NCI-H187 (cell line): ENCODE measurements around the gene DNAJC15.
"Not testable (repeated sequence)": the region's sequence is repeated elsewhere in the genome, so short reads cannot be mapped to it uniquely, and the experiment has no call there.

Experiments
- DNase-seq, 2 experiments: peaks; one replicate each; lab custom pipeline; 2025; lab: John Stamatoyannopoulos, UW

The DNAJC15 gene

DNA sequence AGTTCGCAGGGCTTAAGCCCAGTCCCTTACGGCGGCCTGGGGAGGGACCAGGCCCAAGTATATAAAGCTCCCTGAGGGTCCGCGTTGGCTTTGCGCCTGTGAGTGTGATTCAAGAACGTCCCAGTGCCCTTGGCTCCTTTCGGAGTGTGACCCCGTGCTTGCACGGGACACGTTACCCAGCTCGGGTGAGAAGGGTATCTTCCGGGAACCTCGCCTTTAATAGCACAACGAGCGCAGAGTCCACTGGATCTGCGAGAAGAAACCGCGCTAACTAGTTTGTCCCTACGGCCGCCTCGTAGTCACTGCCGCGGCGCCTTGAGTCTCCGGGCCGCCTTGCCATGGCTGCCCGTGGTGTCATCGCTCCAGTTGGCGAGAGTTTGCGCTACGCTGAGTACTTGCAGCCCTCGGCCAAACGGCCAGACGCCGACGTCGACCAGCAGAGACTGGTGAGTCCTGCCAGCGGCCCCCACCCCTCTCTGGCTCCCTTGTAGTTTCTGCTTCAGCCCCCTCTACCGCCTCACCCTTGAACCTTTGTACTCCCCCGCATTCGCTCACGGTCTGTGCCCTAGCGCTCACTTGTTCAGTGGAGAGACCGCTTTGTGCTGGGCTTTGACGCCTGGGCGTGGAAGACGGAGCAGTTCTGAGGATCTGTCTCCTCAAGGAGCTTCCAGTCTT lies at the start of gene DNAJC15:
TSS of gene DNAJC15 (plus strand) at position 298 of the 675 bp plus-strand sequence. CDS start at position 339, 41 bp downstream.
- peak; percentile 7 to 41 for DNase-seq

DNA sequence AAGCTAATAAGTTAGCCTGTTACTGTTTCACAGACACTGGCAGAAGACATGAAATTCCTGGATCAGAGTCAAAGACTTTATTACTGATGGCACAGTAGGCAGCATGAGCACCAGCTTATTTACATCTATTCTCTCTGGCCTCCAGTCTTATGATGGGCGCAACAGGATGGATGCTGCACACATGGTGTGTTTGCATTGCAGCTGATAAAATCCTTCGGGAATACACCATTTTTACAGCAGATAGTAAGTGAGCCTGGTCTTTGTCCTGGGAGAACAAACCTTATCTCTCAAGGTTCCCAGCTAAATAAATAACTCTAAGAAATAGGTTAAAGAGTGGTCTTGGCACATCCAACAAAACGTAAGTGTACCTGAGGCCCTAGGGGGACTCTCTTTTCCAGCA lies 47.3 kb upstream of the DNAJC15 start:
- DNase-seq = no peak

DNA sequence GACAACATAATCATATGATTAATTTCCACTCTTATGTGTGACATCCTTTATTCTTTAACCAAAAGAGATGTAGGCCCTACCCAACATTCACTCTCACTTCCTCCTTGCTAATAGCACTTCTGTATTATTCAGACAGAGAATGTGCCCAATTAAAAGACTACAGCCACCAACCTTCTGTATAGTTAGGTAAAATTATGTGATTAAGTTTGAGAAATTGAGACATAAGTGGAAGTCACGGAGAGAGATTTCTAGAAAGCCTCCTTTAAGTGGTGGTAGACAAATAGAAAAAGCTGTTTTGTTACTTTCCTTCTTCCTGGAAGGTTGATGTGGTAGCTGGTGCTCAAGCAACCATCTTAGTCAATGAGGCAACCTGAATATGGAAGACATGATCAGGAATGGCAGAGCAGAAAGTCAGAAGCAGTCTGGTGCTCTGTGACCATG lies 46.1 kb upstream of the DNAJC15 start:
- DNase-seq = no peak

DNA sequence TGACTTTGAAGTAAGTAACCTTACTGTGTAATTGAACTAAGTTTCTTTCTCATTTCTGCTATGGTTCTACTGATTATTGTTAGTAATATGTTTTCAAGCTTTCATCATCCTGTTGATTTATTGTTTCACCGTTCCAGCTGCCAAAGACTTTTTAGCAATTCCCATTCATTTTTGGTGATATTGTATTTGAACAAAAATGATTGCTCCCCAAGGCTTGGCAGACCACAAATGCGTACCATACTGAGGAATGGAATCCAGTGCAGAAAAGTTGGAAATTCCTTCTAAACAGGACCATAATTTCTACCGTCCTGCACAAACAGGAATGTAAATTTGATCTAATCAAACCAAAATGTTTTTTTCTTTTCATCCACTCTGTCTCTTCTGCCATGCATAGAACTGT lies 42.1 kb upstream of the DNAJC15 start:
- no peak for DNase-seq

DNA sequence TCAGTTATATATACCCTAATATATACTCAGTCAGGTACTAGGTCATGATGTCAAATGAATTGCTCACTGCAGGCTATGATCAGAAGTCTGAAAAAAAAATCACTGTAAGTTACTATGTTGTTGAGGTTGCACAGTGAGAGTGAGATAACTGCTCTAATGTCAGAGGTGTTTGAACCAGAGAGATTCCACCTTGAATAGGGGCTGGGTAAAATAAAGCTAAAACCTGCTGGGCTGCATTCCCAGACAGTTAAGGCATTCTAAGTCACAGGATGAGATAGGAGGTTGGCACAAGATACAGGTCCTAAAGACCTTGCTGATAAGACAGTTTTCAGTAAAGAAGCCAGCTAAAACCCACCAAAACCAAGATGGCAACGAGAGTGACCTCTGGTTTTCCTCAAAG lies 41.5 kb upstream of the DNAJC15 start:
- no peak for DNase-seq

GRCh38 chr13:42984026-42984425 lies 39.4 kb upstream of the DNAJC15 start:
- no peak for DNase-seq

- no peak for DNase-seq
These were observed 38.7 kb upstream of the DNAJC15 start for GRCh38 chr13:42984691-42985090.

- DNase-seq = no peak
These were observed 37.8 kb upstream of the DNAJC15 start for GRCh38 chr13:42985312-42986175.

GRCh38 chr13:42986176-42986574 lies 37.2 kb upstream of the DNAJC15 start:
- no peak for DNase-seq

DNA sequence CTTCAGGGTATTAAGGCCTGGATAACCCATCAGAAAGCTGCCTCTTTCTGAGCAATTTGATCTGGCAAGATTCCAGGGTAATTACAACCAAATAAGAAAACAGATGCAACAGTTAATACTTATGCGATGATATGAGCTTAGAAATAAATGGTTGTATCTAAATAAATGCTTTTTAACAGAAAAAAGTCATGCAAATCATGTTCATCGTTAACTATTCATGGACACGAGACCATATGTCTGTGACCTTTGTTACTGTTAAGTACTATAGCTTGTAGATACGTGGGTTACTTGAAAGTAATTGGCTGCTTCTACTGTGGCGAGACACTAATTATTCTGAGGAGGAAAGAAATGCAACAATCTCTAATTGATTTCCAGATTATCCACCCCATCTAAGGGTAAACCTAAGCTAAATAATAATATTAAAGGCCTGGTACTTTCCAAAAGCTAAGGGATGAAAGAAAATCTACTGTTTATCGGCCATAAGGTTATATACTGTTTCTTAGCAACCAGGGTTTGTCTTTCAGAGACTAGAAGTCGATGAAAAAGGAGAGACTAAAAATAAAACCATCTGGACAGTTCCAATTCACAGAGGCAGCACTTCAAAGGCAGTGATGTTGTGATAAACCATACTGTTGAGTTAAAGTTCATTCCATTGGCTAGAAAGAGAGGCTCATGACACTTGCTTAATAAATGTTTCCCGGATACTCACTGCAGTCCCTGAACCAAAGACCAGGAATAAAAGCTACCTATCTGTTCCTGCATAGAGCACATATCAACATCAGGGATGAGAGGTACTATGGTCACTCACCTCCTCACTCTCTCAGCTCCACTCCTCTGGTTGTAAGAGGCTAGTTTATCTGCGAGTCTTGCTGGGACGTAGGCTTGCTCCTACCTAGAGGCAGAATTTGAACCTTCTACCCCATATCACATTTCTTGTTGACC lies 32.8 kb upstream of the DNAJC15 start:
- no peak for DNase-seq

GRCh38 chr13:42991233-42991897 lies 32.0 kb upstream of the DNAJC15 start:
- DNase-seq = not testable (repeated sequence)

DNA sequence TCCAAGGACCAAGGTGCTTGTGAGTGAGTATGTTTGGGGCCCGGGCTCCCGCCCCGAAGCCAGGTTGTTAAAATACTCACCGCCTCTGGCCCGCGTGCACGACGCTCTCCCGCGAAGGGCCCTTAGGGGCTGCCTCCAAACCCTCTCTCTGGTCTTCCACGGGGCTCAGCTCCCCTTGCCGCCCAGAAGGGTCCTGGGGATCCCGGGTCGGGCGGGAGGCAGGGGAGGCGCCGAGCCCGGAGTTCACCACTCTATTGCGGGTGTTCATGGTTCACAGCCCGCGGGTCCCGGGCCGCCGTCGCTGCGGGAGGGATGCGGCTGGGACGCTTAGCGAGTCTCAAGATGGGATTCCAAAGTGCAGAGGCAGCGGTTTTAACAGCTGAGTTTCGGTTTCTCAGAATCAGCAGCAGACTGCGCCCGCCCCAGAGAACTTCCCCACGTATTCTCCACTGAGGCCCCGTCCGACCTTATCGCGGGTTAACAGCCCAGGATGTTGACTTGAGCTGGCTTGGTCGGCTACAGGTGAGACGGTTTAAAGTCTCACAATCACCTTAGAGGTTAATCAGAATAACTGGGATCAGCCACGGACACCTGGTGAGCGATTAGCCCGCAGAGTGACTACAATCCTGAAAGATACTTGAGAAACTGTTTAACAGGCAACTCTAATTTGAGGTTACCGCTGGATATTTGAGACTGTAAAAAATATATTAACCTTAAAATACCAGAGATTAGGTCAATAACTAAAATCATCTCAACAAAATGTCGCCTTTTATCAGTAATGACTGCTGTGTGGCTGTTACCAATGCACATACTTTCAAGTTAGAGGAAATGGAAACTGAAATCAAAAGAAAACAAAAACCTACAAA lies 31.3 kb upstream of the DNAJC15 start, which contains the start of gene EPSTI1:
TSS of gene EPSTI1 (minus strand) at position 344 of the 866 bp plus-strand sequence. CDS start at position 268, 76 bp downstream.
- no peak for DNase-seq

GRCh38 chr13:42992764-42993122 lies 30.6 kb upstream of the DNAJC15 start:
- no peak for DNase-seq

DNA sequence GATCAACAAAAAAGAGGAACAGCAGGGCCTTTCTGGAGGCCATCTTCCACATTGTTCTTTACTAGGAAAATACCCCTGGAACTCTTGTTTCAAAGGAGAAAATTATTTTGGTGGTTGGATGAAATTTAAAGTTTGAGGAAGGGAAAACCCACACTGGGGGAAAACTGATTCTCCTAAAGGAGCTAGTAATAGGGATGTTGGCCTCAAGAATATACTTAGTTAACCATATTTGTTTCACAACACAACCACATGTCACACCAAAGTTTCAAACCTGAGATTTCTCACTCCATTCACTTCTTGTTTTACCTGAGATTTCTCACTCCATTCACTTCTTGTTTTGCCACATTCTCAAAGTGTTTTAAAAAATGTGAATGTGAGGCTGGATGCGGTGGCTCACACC lies 28.5 kb upstream of the DNAJC15 start:
- DNase-seq = no peak

DNA sequence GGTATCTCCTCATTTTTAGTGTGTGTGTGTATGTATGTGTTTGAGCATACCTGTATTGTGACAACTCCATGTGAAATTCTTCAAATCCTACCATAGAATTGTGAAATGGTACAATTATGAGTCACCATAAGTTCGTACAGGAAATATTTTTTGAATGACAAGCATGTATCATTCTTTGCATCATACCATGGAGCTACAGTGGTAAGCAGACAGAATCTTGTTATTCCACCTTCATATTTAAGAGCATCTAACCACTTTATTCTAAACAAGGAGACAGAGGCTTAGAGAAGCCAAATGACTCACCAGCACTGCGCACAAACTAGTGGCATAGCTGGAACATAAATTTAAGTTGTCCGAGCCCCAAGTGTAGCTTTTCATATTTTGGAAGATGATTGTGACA lies 26.8 kb upstream of the DNAJC15 start:
- no peak for DNase-seq

- no peak for DNase-seq
These were observed 26.0 kb upstream of the DNAJC15 start for GRCh38 chr13:42997381-42997780.

- DNase-seq = no peak
These were observed 23.9 kb upstream of the DNAJC15 start for GRCh38 chr13:42999491-42999890.

- no peak for DNase-seq
These were observed 22.7 kb upstream of the DNAJC15 start for GRCh38 chr13:43000676-43001075.

DNA sequence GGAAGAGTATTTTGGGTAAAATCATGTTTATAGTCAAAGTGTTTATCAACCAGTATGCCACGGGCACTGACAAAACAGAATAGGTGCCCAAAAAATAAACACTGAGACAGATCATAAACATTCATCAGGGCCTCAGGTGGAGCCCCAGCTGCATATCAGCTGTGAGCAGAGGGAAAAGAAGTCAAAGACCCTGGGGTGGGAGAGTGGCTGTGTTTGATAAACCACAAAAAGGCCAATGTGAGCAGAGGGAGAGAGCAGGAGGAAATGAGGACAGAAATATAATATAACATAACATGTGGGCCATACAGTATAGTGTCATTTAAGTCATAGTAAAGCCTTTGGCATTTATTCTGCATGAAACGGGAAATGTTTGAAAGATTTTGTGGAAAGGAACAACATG lies 21.4 kb upstream of the DNAJC15 start:
- DNase-seq = no peak

DNA sequence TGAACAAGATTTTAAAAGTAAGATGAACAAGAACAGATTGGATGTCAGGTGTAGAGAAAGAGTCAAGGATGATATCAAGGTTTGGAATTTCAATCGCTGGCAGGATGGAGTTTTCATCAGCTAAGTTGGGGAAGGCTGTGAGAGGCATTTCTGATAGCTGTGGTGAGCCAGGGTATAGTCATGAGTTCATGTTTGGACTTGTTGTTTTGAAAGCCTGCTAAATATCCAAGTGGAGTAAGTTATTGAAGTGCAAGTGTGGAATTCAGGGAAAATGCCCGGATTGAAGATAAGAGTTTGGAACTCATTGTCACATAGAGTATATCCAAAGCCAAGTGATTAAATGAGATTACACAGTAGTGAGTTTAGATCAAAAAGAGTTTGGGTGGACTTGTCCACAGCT lies 20.4 kb upstream of the DNAJC15 start:
- DNase-seq = no peak

GRCh38 chr13:43003729-43004128 lies 19.7 kb upstream of the DNAJC15 start:
- no peak for DNase-seq
